Stimulated activated CD4-positive, alpha-beta T cell treated with anti-CD3 and anti-CD28 coated beads, Interleukin-12 subunit alpha, Interleukin-12 subunit beta, amount 100 ng/mL, for 48 hours (primary cell): ENCODE measurements around the gene CCDC177.

Source experiments
- DNase-seq, 3 donors: peaks; one replicate each; pipeline ENCODE4 v3.0.0-alpha.2; 2020; ENCODE audit warnings: low read depth in 2 of 3, low spot score in 1 of 3

Gene CCDC177

DNA sequence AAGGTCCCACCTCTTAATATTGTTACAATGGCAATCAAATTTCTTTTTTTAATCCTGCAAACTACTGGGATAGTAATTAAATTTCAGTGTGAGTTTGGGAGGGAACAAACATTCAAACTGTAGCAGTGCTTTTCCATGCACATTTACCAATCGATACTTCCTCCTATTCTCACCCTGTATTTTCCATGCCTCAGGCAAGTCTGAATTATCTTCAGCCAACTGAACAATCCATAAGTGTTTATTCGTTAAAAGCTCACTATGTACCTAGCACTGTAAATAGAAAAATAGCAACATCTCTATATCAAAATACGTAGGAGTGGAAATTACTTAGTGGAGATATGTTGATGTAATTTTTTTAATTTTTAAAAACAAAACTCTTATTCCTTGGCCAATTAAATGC, 43.5 kb downstream of the CCDC177 start:
- DNase-seq: no peak

DNA sequence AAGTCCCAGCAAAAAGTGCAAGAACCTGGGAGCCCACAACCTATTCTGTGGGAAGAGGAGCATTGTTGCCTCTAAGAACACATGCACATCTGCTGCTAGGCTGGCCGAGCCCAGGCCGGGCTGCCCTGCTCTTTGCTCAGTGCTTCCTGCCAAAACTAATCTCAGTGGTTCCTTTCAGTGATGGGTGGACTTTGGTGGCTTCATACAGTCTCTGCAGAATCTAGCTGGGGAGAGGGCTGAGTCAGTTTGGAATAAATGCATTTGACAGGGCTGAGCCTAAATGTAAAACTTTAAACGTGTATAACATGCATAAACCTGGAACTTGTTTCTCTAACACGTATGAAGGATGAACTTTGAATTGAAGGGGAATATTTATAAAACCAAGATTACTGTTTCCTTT, 44.6 kb downstream of the CCDC177 start:
- no peak for DNase-seq

- DNase-seq: no peak
Measured at GRCh38 chr14:69529563-69529962, 45.1 kb downstream of the CCDC177 start.

DNA sequence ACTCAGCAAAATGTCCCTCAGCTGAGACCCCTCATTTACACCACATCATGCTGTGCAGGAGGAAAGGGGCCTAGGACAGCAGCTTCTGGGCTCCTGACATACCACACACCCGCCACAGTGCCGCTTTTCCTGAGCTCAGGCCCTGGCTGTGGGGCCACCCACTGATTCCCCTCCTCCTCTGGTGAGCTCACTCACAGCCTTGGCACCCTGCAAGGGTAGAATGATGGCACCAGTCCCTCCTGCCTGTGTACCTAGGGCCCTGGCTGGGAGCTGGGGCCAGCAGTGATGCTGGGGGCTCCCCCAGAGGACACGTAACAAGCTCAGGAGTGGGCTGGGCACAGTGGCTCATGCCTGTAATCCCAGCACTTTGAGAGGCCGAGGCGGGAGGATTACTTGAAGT, 45.7 kb downstream of the CCDC177 start:
- DNase-seq: no peak

DNA sequence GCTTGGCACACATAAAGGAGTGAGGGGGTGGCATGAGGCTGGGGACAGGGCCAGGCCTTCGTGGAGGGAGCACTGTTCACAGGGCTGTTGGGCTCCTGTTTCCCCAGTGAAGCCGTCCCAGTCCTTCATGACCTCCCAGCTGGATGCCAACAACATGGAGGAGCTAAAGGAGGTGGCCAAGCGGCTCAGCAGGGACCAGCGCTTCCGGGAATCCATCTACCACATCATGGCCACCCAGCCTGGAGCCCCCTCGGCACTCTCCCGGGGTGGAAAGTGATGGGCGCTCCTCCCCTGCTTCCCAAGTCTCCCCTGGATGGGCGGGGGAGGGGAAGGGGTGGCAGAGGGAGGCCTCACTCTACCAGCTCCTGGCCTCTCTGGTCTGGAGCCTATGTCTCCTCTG, 46.5 kb downstream of the CCDC177 start:
- no peak for DNase-seq

DNA sequence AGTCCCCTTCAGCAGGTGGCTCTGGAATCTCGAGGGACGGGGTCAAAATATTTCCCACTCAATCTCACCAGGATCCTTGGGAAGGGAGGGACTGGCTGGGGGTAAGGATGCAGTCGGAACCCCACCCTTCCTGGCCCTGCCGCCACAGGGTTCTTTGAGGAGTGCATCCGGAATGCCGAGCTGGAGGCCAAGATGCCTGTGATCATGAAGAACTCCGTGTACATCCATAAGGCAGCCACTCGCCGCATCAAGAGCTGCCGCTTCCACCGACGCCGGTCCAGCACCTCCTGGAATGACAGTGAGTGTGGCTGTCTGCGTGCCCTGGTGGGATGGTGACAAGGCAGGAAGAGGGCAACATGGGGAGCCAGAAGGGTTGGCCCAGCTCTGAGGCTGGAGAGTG, 47.0 kb downstream of the CCDC177 start:
- no peak for DNase-seq

GRCh38 chr14:69525896-69526295, 48.8 kb downstream of the CCDC177 start:
- no peak for DNase-seq

DNA sequence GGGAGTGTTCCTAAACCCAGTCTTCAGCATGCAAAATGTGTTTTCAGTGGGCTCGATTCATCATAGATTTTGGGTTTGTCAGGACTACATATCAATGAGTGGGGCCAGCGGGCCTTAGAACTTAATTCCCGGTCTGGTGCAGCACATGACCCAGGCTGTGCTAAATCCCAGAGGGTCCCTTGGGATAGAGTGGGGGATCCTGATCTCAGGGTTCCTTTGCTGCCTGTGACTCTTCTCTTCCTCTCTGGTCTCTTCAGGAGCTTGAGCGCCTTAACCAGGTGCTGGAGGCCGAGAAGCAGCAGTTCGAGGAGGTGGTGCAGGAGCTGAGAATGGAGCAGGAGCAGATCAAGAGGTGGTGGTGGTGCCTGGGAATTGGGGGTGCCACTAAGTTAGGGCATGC, 52.6 kb downstream of the CCDC177 start:
- DNase-seq: no peak
